Peyer's patch (tissue), 4 donors: ENCODE measurements around the gene SPIN1.

ENCODE experiments used
- CTCF ChIP-seq, 6 experiments: fragments of 450-650 bp in 4 of 6; fragments of 200-600 bp in 2 of 6; sonication (generic) in 1 of 6; IDR thresholded peaks; one replicate each; pipeline ENCODE4 v1.5.1; 2017 to 2019; ENCODE audit warnings: antibody characterized with exemption in 6 of 6, mild to moderate bottlenecking in 3 of 6, moderate library complexity in 1 of 6
- POLR2A ChIP-seq, 2 donors: fragments of 450-650 bp; IDR thresholded peaks; one replicate each; pipeline ENCODE4 v1.5.1; 2017; ENCODE audit warnings: antibody characterized with exemption in 2 of 2, mild to moderate bottlenecking in 2 of 2, moderate library complexity in 2 of 2

DNA sequence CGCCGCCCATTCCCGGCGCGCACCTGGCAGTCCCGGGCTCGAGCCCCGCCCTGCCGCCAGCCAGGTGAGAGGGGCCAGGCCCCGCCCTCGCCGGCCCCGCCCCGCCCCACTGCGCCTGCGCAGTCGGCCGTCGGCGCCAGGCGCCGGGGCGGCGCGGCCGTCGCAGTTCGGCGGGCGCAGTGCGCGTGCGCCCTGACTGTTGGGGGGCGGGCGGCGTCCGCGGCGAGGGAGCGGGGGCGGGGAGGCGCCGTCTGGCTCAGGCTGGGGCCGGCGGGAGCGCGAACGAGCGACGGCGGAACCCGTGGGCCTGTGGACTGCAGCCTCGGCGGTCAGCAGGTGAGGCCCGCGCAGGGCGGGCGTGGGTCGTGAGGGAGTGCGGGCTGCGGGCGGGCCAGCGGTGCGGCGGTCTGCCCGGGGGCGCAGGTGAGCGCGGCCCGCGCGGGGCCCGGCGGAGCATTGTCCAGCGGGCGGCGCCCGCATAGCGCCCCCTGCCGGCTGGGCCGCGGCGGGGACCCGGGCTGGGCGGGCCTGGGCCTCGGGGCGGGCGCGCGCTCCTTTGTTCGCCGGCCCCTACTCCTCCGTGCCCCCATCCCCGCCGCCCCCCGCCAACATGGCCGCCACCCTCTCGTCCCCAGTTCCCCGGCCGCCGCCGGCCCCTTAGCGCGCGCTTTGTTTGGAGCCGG is at the start of gene SPIN1:
- TF ChIP-seq CTCF (IDR thresholded peaks at IDR 0.05) (peak; percentile 26 to 87 (median 64)), POLR2A (IDR thresholded peaks at IDR 0.05) (no peak)
